ENCODE measurements around the gene OR52I1.

The OR52I1 gene

GRCh38 chr11:4581443-4581842 is 12.4 kb upstream of the OR52I1 start, which contains the start of gene OR52I2:
Gene OR52I2 (plus strand): TSS chr11:4581743.
- Histone ChIP-seq H3K9me3 (ENCODE audit: control extremely low read depth in 1 of 5, control insufficient read depth in 4 of 5, insufficient read depth in 2 of 5, low read depth in 1 of 5, low read length in 4 of 5) (no peaks in the 10 kb centered on the region), H3K27me3 (replicated peaks in 2 of 5; ENCODE audit: control insufficient read depth in 4 of 5, insufficient read depth in 5 of 5, low read length in 4 of 5) (peaks cover 0 to 26% (median 22%) of the 10 kb centered on the region in 5 experiments), H3K4me3 (ENCODE audit: control insufficient read depth in 1 of 7, extremely low read depth in 1 of 7, insufficient read depth in 4 of 7, low read depth in 2 of 7, low read length in 6 of 7) (no peak within 1 kb of the TSS), H3K27ac (ENCODE audit: insufficient read depth in 1 of 2, low read depth in 1 of 2, low read length in 2 of 2, poor library complexity in 1 of 2, severe bottlenecking in 2 of 2) (no peak within 1 kb of the TSS), H3K36me3 (ENCODE audit: control insufficient read depth in 4 of 4, insufficient read depth in 4 of 4, low read length in 3 of 4) (no peaks in the 10 kb centered on the region), H3K4me1 (ENCODE audit: control extremely low read depth in 1 of 4, control insufficient read depth in 4 of 4, insufficient read depth in 4 of 4, low read length in 3 of 4) (peaks cover 0 to under 1% (median 0%) of the 10 kb centered on the region in 4 experiments)
- DNase-seq = no peak
- ChIA-PET POLR2A (no interaction called here), CTCF (interaction anchor here (0.7 kb wide), 1 partner anchor 9 kb away, joined by 3 read pairs; no protein-coding TSS in a partner anchor)

- no peaks in the 10 kb centered on the region for H3K4me1 ChIP-seq (ENCODE audit: control extremely low read depth in 1 of 4, control insufficient read depth in 4 of 4, insufficient read depth in 4 of 4, low read length in 3 of 4)
- no peak overlapping the region for H3K4me3 ChIP-seq (ENCODE audit: control insufficient read depth in 1 of 7, extremely low read depth in 1 of 7, insufficient read depth in 4 of 7, low read depth in 2 of 7, low read length in 6 of 7)
- H3K9me3 ChIP-seq (ENCODE audit: control extremely low read depth in 1 of 5, control insufficient read depth in 4 of 5, insufficient read depth in 2 of 5, low read depth in 1 of 5, low read length in 4 of 5) = no peaks in the 10 kb centered on the region
- CTCF ChIA-PET = no interaction called here
- 75% methylated on average over 2 of the region's 3 CpGs for WGBS (ENCODE audit: insufficient coverage)
- H3K27me3 ChIP-seq (replicated peaks in 2 of 5; ENCODE audit: control insufficient read depth in 4 of 5, insufficient read depth in 5 of 5, low read length in 4 of 5) = peaks cover 0 to 8% (median 0%) of the 10 kb centered on the region in 5 experiments
- POLR2A ChIA-PET = no interaction called here
- no peak overlapping the region for H3K27ac ChIP-seq (ENCODE audit: insufficient read depth in 1 of 2, low read depth in 1 of 2, low read length in 2 of 2, poor library complexity in 1 of 2, severe bottlenecking in 2 of 2)
- H3K36me3 ChIP-seq (ENCODE audit: control insufficient read depth in 4 of 4, insufficient read depth in 4 of 4, low read length in 3 of 4) = no peaks in the 10 kb centered on the region
- DNase-seq = no peak
These were observed 4.8 kb upstream of the OR52I1 start for GRCh38 chr11:4589017-4589416.

- no peak for DNase-seq
- ChIA-PET POLR2A (no interaction called here), CTCF (no interaction called here)
- no peak overlapping the region for H3K27ac ChIP-seq (ENCODE audit: insufficient read depth in 1 of 2, low read depth in 1 of 2, low read length in 2 of 2, poor library complexity in 1 of 2, severe bottlenecking in 2 of 2)
- H3K9me3 ChIP-seq (ENCODE audit: control extremely low read depth in 1 of 5, control insufficient read depth in 4 of 5, insufficient read depth in 2 of 5, low read depth in 1 of 5, low read length in 4 of 5) = no peaks in the 10 kb centered on the region
- H3K36me3 ChIP-seq (ENCODE audit: control insufficient read depth in 4 of 4, insufficient read depth in 4 of 4, low read length in 3 of 4) = peaks cover 14 to 51% (median 42%) of the 10 kb centered on the region in 4 experiments
- WGBS (ENCODE audit: insufficient coverage) = 98% methylated on average over 4 of the region's 4 CpGs
- peaks cover 9 to 28% (median 17%) of the 10 kb centered on the region in 4 experiments for H3K4me1 ChIP-seq (ENCODE audit: control extremely low read depth in 1 of 4, control insufficient read depth in 4 of 4, insufficient read depth in 4 of 4, low read length in 3 of 4)
- no peak overlapping the region for H3K4me3 ChIP-seq (ENCODE audit: control insufficient read depth in 1 of 7, extremely low read depth in 1 of 7, insufficient read depth in 4 of 7, low read depth in 2 of 7, low read length in 6 of 7)
- no peaks in the 10 kb centered on the region for H3K27me3 ChIP-seq (replicated peaks in 2 of 5; ENCODE audit: control insufficient read depth in 4 of 5, insufficient read depth in 5 of 5, low read length in 4 of 5)
These were observed 11.2 kb downstream of the OR52I1 start for GRCh38 chr11:4605057-4605456.

- no peaks in the 10 kb centered on the region for H3K27me3 ChIP-seq (replicated peaks in 2 of 5; ENCODE audit: control insufficient read depth in 4 of 5, insufficient read depth in 5 of 5, low read length in 4 of 5)
- ChIA-PET POLR2A (no interaction called here), CTCF (interaction anchor here (0.7 to 1.4 kb wide), 3 partner anchors 21 to 113 kb away, joined by 3 to 4 read pairs (median 3); partner anchors contain the start of gene OR51D1)
- H3K4me3 ChIP-seq (ENCODE audit: control insufficient read depth in 1 of 7, extremely low read depth in 1 of 7, insufficient read depth in 4 of 7, low read depth in 2 of 7, low read length in 6 of 7) = peak overlapping the region in 6 of 7 experiments; percentile 81 to 92 (median 88)
- peaks cover 15 to 31% (median 22%) of the 10 kb centered on the region in 4 experiments for H3K4me1 ChIP-seq (ENCODE audit: control extremely low read depth in 1 of 4, control insufficient read depth in 4 of 4, insufficient read depth in 4 of 4, low read length in 3 of 4)
- H3K36me3 ChIP-seq (ENCODE audit: control insufficient read depth in 4 of 4, insufficient read depth in 4 of 4, low read length in 3 of 4) = peaks cover 7 to 37% (median 30%) of the 10 kb centered on the region in 4 experiments
- H3K9me3 ChIP-seq (ENCODE audit: control extremely low read depth in 1 of 5, control insufficient read depth in 4 of 5, insufficient read depth in 2 of 5, low read depth in 1 of 5, low read length in 4 of 5) = no peaks in the 10 kb centered on the region
- no peak overlapping the region for H3K27ac ChIP-seq (ENCODE audit: insufficient read depth in 1 of 2, low read depth in 1 of 2, low read length in 2 of 2, poor library complexity in 1 of 2, severe bottlenecking in 2 of 2)
- peak in 2 of 3 donors; percentile 19 to 34 for DNase-seq
- no CpG with 5 or more reads among the region's 1 CpG for WGBS (ENCODE audit: insufficient coverage)
These were observed 12.6 kb downstream of the OR52I1 start for GRCh38 chr11:4606231-4607015.

- POLR2A ChIA-PET = no interaction called here
- peak overlapping the region in 1 of 2 experiments; percentile 93 for H3K27ac ChIP-seq (ENCODE audit: insufficient read depth in 1 of 2, low read depth in 1 of 2, low read length in 2 of 2, poor library complexity in 1 of 2, severe bottlenecking in 2 of 2)
These were observed 13.3 kb downstream of the OR52I1 start for GRCh38 chr11:4607096-4607495.

GRCh38 chr11:4607781-4608666 is 14.2 kb downstream of the OR52I1 start, which contains the start of gene TRIM68:
Gene TRIM68 (minus strand): TSS chr11:4608231. CDS start chr11:4605504, 2,727 bp downstream.
- ChIA-PET CTCF (interaction anchor here (1.8 kb wide), 1 partner anchor 28 kb away, joined by 4 read pairs; no protein-coding TSS in a partner anchor), POLR2A (no interaction called here)
- peak within 1 kb of the TSS; percentile 86 to 93 for H3K27ac ChIP-seq (ENCODE audit: insufficient read depth in 1 of 2, low read depth in 1 of 2, low read length in 2 of 2, poor library complexity in 1 of 2, severe bottlenecking in 2 of 2)
- H3K9me3 ChIP-seq (ENCODE audit: control extremely low read depth in 1 of 5, control insufficient read depth in 4 of 5, insufficient read depth in 2 of 5, low read depth in 1 of 5, low read length in 4 of 5) = no peaks in the 10 kb centered on the region
- peak within 1 kb of the TSS; percentile 81 to 92 (median 86) for H3K4me3 ChIP-seq (ENCODE audit: control insufficient read depth in 1 of 7, extremely low read depth in 1 of 7, insufficient read depth in 4 of 7, low read depth in 2 of 7, low read length in 6 of 7)
- peak; percentile 95 to 96 (median 96) for DNase-seq
- no peaks in the 10 kb centered on the region for H3K27me3 ChIP-seq (replicated peaks in 2 of 5; ENCODE audit: control insufficient read depth in 4 of 5, insufficient read depth in 5 of 5, low read length in 4 of 5)
- peaks cover 2 to 22% (median 16%) of the 10 kb centered on the region in 4 experiments for H3K36me3 ChIP-seq (ENCODE audit: control insufficient read depth in 4 of 4, insufficient read depth in 4 of 4, low read length in 3 of 4)
- H3K4me1 ChIP-seq (ENCODE audit: control extremely low read depth in 1 of 4, control insufficient read depth in 4 of 4, insufficient read depth in 4 of 4, low read length in 3 of 4) = peaks cover 15 to 31% (median 22%) of the 10 kb centered on the region in 4 experiments
- WGBS (ENCODE audit: insufficient coverage) = 4% methylated on average over 30 of the region's 43 CpGs

More at GRCh38 chr11:4607096-4607495, 13.3 kb downstream of the OR52I1 start:
- Histone ChIP-seq H3K27me3 (replicated peaks in 2 of 5; ENCODE audit: control insufficient read depth in 4 of 5, insufficient read depth in 5 of 5, low read length in 4 of 5) (no peaks in the 10 kb centered on the region), H3K4me3 (ENCODE audit: control insufficient read depth in 1 of 7, extremely low read depth in 1 of 7, insufficient read depth in 4 of 7, low read depth in 2 of 7, low read length in 6 of 7) (peak overlapping the region in 6 of 7 experiments; percentile 81 to 92 (median 88)), H3K4me1 (ENCODE audit: control extremely low read depth in 1 of 4, control insufficient read depth in 4 of 4, insufficient read depth in 4 of 4, low read length in 3 of 4) (peaks cover 15 to 31% (median 22%) of the 10 kb centered on the region in 4 experiments), H3K36me3 (ENCODE audit: control insufficient read depth in 4 of 4, insufficient read depth in 4 of 4, low read length in 3 of 4) (peaks cover 4 to 30% (median 23%) of the 10 kb centered on the region in 4 experiments), H3K9me3 (ENCODE audit: control extremely low read depth in 1 of 5, control insufficient read depth in 4 of 5, insufficient read depth in 2 of 5, low read depth in 1 of 5, low read length in 4 of 5) (no peaks in the 10 kb centered on the region)
- peak in 2 of 3 donors; percentile 31 to 46 for DNase-seq
- CTCF ChIA-PET = interaction anchor here (1.1 kb wide), 1 partner anchor 30 kb away, joined by 3 read pairs; the partner anchor contains the start of gene OR51D1
- WGBS (ENCODE audit: insufficient coverage) = 11% methylated on average over 3 of the region's 6 CpGs

Data from common myeloid progenitor, CD34-positive (primary cell).